Gastroesophageal sphincter (tissue), 3 donors: Measurements from ENCODE around the gene SPSB2.

Experiments used
- POLR2A ChIP-seq, 2 donors: fragments of 450-650 bp; IDR thresholded peaks; one replicate each; pipeline ENCODE4 v1.6.1; 2017; ENCODE audit warnings: antibody characterized with exemption in 2 of 2, mild to moderate bottlenecking in 2 of 2, moderate library complexity in 1 of 2
- POLR2AphosphoS5 ChIP-seq: sonication (generic); formaldehyde crosslinking; IDR thresholded peaks from one replicate; pipeline ENCODE4 v1.6.1; 2017; ENCODE audit warnings: antibody characterized with exemption
- TF ChIP-seq, protein P1 (sequence below), 4 experiments: fragments of 200-600 bp in 2 of 4; fragments of 450-650 bp in 2 of 4; sonication (generic) in 1 of 4; IDR thresholded peaks; one replicate each; pipeline ENCODE4 v1.5.1; 2017 to 2019; ENCODE audit warnings: antibody characterized with exemption in 4 of 4, mild to moderate bottlenecking in 2 of 4, moderate library complexity in 2 of 4

DNA sequence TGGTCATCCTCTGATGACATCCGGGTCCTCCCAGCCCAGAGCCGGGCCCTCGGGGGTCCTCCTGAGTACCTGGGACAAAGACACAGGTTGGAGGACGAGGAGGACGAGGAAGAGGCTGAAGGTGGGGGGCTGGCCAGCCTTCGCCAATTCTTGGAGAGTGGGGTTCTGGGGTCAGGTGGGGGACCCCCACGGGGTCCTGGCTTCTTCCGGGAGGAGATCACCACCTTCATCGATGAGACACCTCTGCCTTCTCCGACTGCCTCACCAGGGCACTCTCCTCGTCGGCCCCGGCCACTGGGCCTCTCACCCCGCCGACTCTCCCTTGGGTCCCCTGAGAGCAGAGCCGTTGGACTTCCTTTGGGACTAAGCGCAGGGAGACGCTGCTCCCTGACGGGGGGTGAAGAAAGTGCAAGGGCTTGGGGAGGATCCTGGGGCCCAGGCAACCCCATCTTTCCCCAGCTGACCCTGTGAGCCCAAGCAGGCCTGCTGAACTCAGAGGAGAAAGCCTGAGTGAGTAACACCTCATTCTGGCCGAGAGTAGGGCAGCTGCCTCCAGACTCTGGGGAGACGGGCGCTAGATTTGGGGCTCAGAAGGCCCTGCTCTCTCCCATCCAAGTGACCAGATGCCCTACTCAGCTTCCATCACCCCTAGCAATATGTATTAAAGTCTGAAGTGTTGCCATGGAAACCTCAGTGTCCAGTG is 46.2 kb downstream of the SPSB2 start:
- TF ChIP-seq, protein P1, sequence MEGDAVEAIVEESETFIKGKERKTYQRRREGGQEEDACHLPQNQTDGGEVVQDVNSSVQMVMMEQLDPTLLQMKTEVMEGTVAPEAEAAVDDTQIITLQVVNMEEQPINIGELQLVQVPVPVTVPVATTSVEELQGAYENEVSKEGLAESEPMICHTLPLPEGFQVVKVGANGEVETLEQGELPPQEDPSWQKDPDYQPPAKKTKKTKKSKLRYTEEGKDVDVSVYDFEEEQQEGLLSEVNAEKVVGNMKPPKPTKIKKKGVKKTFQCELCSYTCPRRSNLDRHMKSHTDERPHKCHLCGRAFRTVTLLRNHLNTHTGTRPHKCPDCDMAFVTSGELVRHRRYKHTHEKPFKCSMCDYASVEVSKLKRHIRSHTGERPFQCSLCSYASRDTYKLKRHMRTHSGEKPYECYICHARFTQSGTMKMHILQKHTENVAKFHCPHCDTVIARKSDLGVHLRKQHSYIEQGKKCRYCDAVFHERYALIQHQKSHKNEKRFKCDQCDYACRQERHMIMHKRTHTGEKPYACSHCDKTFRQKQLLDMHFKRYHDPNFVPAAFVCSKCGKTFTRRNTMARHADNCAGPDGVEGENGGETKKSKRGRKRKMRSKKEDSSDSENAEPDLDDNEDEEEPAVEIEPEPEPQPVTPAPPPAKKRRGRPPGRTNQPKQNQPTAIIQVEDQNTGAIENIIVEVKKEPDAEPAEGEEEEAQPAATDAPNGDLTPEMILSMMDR (IDR thresholded peaks at IDR 0.05): no peak
- TF ChIP-seq POLR2AphosphoS5 (no peak), POLR2A (IDR thresholded peaks at IDR 0.05) (no peak)
